Esophagus muscularis mucosa (tissue), 4 donors: ENCODE measurements around the gene AGPAT4.

Experiments
- CTCF ChIP-seq, 3 experiments: fragments of 200-600 bp in 2 of 3; fragments of 450-650 bp in 1 of 3; sonication (generic) in 2 of 3; IDR thresholded peaks; one replicate each; pipeline ENCODE4 v1.5.1; 2017 to 2019; ENCODE audit warnings: antibody characterized with exemption in 3 of 3, mild to moderate bottlenecking in 2 of 3, moderate library complexity in 1 of 3
- EP300 ChIP-seq: sonication (generic); formaldehyde crosslinking; IDR thresholded peaks from one replicate; pipeline ENCODE4 v1.6.1; 2017; ENCODE audit warnings: antibody characterized with exemption
- POLR2A ChIP-seq: fragments of 450-650 bp; IDR thresholded peaks from one replicate; pipeline ENCODE4 v1.6.1; 2017; ENCODE audit warnings: antibody characterized with exemption, moderate library complexity, mild to moderate bottlenecking, low read depth
- POLR2AphosphoS5 ChIP-seq, 2 donors: sonication (generic); formaldehyde crosslinking; IDR thresholded peaks; one replicate each; pipeline ENCODE4 v1.6.1; 2017; ENCODE audit warnings: antibody characterized with exemption in 2 of 2

- TF ChIP-seq EP300 (no peak), POLR2A (no peak), CTCF (IDR thresholded peaks at IDR 0.05) (no peak), POLR2AphosphoS5 (IDR thresholded peaks at IDR 0.05) (no peak)
Measured at GRCh38 chr6:161132384-161132783, 141.5 kb downstream of the AGPAT4 start.
